GM12878 (cell line): ENCODE results near the gene AKR1A1. TPM values are rescaled to one million over a fixed set of nuclear protein-coding genes. Genes with fewer than 3 reads are reported as not detected.

ENCODE experiments used
- ATAC-seq: fragments of 200-7000 bp; cut with Tn5 transposase; 3 replicates; pipeline ENCODE4 v1.9.1; 2020; ENCODE audit warnings: mild to moderate bottlenecking, moderate library complexity
- BruUV-seq: library from RNA; stranded (reverse); fragments of 400-500 nt; replicated peaks from 2 replicates; lab custom pipeline; 2021; lab: Mats Ljungman, UMichigan
- CTCF ChIA-PET: fragments of 300-600 bp; sonication (Branson Sonifier 250); formaldehyde crosslinking; extraction: SDS; loops from one replicate; lab custom pipeline; 2021; ENCODE audit warnings: inconsistent platforms; lab: Yijun Ruan, JAX
- POLR2A ChIA-PET: fragments of 350-600 bp; formaldehyde crosslinking; extraction: SDS; loops from one replicate; lab custom pipeline; 2021; ENCODE audit warnings: inconsistent platforms; lab: Charles Lee
- RAD21 ChIA-PET: fragments of 300-600 bp; sonication (Branson Sonifier 250); formaldehyde crosslinking; loops from one replicate; lab custom pipeline; 2023; ENCODE audit warnings: antibody characterized with exemption; ENCODE audit not compliant: unreplicated experiment; lab: Charles Lee
- SMC1A ChIA-PET: fragments of 300-600 bp; sonication (Branson Sonifier 250); formaldehyde crosslinking; loops from one replicate; lab custom pipeline; 2023; ENCODE audit not compliant: unreplicated experiment, uncharacterized antibody; lab: Charles Lee
- DNase-seq: peaks from one replicate; pipeline ENCODE4 v3.0.0-alpha.2; 2011; ENCODE audit warnings: low read depth, low spot score
- FAIRE-seq: peaks from 3 replicates; lab custom pipeline; 2011; peaks lifted over from hg19 to GRCh38; lab: Jason Lieb, UNC
- H2AFZ ChIP-seq: 2 replicates; pipeline ENCODE4 v1.6.0; 2011; ENCODE audit warnings: low read depth, low read length, control low read depth; ENCODE audit not compliant: control insufficient read depth
- H3K27ac ChIP-seq: 2 replicates; pipeline ENCODE4 v1.5.1; 2011; ENCODE audit warnings: control low read depth; ENCODE audit not compliant: control insufficient read depth, insufficient read depth
- H3K27me3 ChIP-seq, 2 experiments: replicated peaks in 1 of 2; 2 replicates each; pipeline versions ENCODE4 v1.6.0 to v1.6.1; 2011; ENCODE audit warnings: low read length in 1 of 2; ENCODE audit not compliant: control insufficient read depth in 2 of 2, insufficient read depth in 2 of 2
- H3K36me3 ChIP-seq, 2 experiments: 2 replicates each; pipeline ENCODE4 v1.5.1; 2011; ENCODE audit warnings: low read length in 1 of 2; ENCODE audit not compliant: control insufficient read depth in 2 of 2, insufficient read depth in 2 of 2
- H3K4me1 ChIP-seq: 2 replicates; pipeline ENCODE4 v1.6.1; 2011; ENCODE audit warnings: mild to moderate bottlenecking, low read length, moderate library complexity, mixed read lengths; ENCODE audit not compliant: control insufficient read depth, insufficient read depth
- H3K4me2 ChIP-seq: 2 replicates; pipeline ENCODE4 v1.6.0; 2011; ENCODE audit warnings: control low read depth; ENCODE audit not compliant: control insufficient read depth, insufficient read depth
- H3K4me3 ChIP-seq: fragments of 200-600 bp; sonication (generic); 2 replicates; pipeline ENCODE4 v1.5.1; 2016
- H3K79me2 ChIP-seq: 2 replicates; pipeline ENCODE4 v1.6.0; 2011; ENCODE audit warnings: low read length; ENCODE audit not compliant: control insufficient read depth, insufficient read depth
- H3K9ac ChIP-seq: 2 replicates; pipeline ENCODE4 v1.8.0; 2011; ENCODE audit warnings: low read length, control low read depth, mixed read lengths; ENCODE audit not compliant: control insufficient read depth, insufficient read depth
- H3K9me3 ChIP-seq: replicated peaks from 3 replicates; pipeline ENCODE4 v1.5.1; 2011; ENCODE audit warnings: mild to moderate bottlenecking, low read length; ENCODE audit not compliant: control insufficient read depth, insufficient read depth
- H4K20me1 ChIP-seq: 2 replicates; pipeline ENCODE4 v1.6.0; 2011; ENCODE audit not compliant: control insufficient read depth, insufficient read depth
- BCL11A ChIP-seq: IDR thresholded peaks from 2 replicates; pipeline ENCODE4 v1.6.1; 2011; ENCODE audit warnings: low read depth, low read length
- GATAD2B ChIP-seq: fragments of 450-650 bp; conservative IDR thresholded peaks from 2 replicates; pipeline ENCODE4 v1.6.1; 2017; ENCODE audit warnings: low read depth, mild to moderate bottlenecking, moderate library complexity
- MEF2B ChIP-seq: fragments of 450-650 bp; IDR thresholded peaks from 2 replicates; pipeline ENCODE4 v1.6.1; 2018; ENCODE audit warnings: mild to moderate bottlenecking, moderate library complexity; ENCODE audit not compliant: partially characterized antibody, poor library complexity, severe bottlenecking
- NR2C1 ChIP-seq: fragments of 450-650 bp; IDR thresholded peaks from 2 replicates; pipeline ENCODE4 v1.6.1; 2017; ENCODE audit warnings: antibody characterized with exemption, mild to moderate bottlenecking, moderate library complexity
- POU2F2 ChIP-seq: IDR thresholded peaks from 3 replicates; pipeline ENCODE4 v1.6.1; 2011; ENCODE audit warnings: low read depth, mild to moderate bottlenecking, low read length, borderline replicate concordance
- RAD51 ChIP-seq: fragments of 450-650 bp; IDR thresholded peaks from 2 replicates; pipeline ENCODE4 v1.6.1; 2016; ENCODE audit warnings: moderate library complexity, mild to moderate bottlenecking, inconsistent platforms
- RFX5 ChIP-seq: IDR thresholded peaks from 2 replicates; pipeline ENCODE4 v1.6.1; 2011; ENCODE audit warnings: low read depth, low read length, improper control_type of control experiment
- WGBS: methylation state at CpG from one replicate; pipeline ENCODE4 v1.1.6; 2016; ENCODE audit warnings: low lambda C conversion rate; ENCODE audit not compliant: insufficient replicate concordance, insufficient coverage; ENCODE audit errors: missing lambda C conversion rate; 5-methylcytosine and 5-hydroxymethylcytosine counted together
- in situ Hi-C: fragments of 300-500 bp; cut with MboI; formaldehyde crosslinking; loops from 9 replicates; pipeline ENCODE4 v1.14.3; 2018; ENCODE audit warnings: mixed read lengths
- intact Hi-C: fragments of 100-400 bp; cut with micrococcal nuclease; formaldehyde crosslinking; loops from one replicate; pipeline ENCODE4 v1.14.2; 2022; ENCODE audit not compliant: unreplicated experiment
- polyA plus RNA-seq, 11 experiments: library from polyadenylated mRNA; depleted of rRNA in 4 of 11; unstranded in 6 of 11; stranded (reverse) in 5 of 11; fragments of >200 nt; fragmentation: Nextera tagmentation in 4 of 11; fragmentation: Illumina TruSeq in 1 of 11; extraction: Ambion mirVana in 4 of 11; extraction: Trizol in 1 of 11; gene quantifications; 1 replicate in 1 of 11; 2 replicates in 10 of 11; pipeline versions ENCODE4 v1.2.1 to v1.2.3, GENCODE V29; 2011 to 2016; ENCODE audit warnings: inconsistent platforms in 2 of 11, missing spikeins in 2 of 11, low read depth in 1 of 11
- total RNA-seq, 4 experiments: library from RNA; depleted of rRNA in 3 of 4; stranded (reverse); fragments of >200 nt in 3 of 4; fragmentation: Illumina TruSeq in 1 of 4; extraction: Trizol in 1 of 4; gene quantifications; 2 replicates each; pipeline versions ENCODE4 v1.2.1 to v1.2.3, GENCODE V29; 2013 to 2021
- TF ChIP-seq, protein P1 (sequence below): fragments of 450-650 bp; IDR thresholded peaks from 2 replicates; pipeline ENCODE4 v1.6.1; 2017; ENCODE audit warnings: antibody characterized with exemption, mild to moderate bottlenecking, moderate library complexity
- TF ChIP-seq, protein P2 (sequence below): fragments of 450-650 bp; formaldehyde crosslinking; IDR thresholded peaks from 2 replicates; pipeline ENCODE4 v1.4.0; 2020; ENCODE audit warnings: mild to moderate bottlenecking, moderate library complexity
- TF ChIP-seq, protein P3 (sequence below): fragments of 450-650 bp; IDR thresholded peaks from 2 replicates; pipeline ENCODE4 v1.6.1; 2016; ENCODE audit warnings: mild to moderate bottlenecking

The AKR1A1 gene
- total and polyA plus RNA-seq, 10 of the 15 experiments (the other 5 are each of a cell fraction or from before 2014, with no cell fraction given): 187 to 335 (median 241) TPM

DNA sequence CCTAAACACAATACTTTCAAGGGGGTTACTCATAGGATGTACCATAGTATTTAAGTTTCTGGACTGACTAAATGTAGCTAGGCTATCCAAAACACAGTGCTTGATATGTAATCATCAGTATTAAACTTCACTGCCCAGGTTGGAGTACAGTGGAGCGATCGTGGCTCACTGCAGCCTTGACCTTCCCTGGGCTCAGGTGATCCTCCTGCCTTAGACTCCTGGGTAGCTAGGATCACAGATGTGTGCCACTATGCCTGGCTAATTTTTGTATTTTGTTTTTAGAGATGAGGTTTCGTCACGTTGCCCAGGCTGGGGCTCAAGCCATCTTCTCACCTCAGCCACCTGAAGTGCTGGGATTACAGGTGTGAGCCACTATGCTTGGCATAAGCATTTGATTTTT, 43.8 kb downstream of the AKR1A1 start:
- no peak overlapping the region for H3K4me2 ChIP-seq
- POLR2A ChIA-PET: interaction anchor here (0.9 kb wide), 1 partner anchor 10 kb away, joined by 4 read pairs; no protein-coding TSS in a partner anchor

More for the DNA sequence above, 43.8 kb downstream of the AKR1A1 start:
- 82% methylated on average over 4 of the region's 4 CpGs for WGBS
- Histone ChIP-seq H3K79me2 (peaks cover 51% of the 10 kb centered on the region), H2AFZ (no peak overlapping the region), H3K27ac (no peak overlapping the region), H3K27me3 (no peaks in the 10 kb centered on the region), H3K9me3 (no peaks in the 10 kb centered on the region), H3K4me3 (no peak overlapping the region), H3K4me1 (no peaks in the 10 kb centered on the region), H3K36me3 (peaks cover 9 to 11% of the 10 kb centered on the region in 2 experiments; a peak in 3 of 4 replicates), H3K9ac (no peak overlapping the region), H4K20me1 (no peaks in the 10 kb centered on the region)
- no TSS peak for BruUV-seq
- TF ChIP-seq, protein P1, sequence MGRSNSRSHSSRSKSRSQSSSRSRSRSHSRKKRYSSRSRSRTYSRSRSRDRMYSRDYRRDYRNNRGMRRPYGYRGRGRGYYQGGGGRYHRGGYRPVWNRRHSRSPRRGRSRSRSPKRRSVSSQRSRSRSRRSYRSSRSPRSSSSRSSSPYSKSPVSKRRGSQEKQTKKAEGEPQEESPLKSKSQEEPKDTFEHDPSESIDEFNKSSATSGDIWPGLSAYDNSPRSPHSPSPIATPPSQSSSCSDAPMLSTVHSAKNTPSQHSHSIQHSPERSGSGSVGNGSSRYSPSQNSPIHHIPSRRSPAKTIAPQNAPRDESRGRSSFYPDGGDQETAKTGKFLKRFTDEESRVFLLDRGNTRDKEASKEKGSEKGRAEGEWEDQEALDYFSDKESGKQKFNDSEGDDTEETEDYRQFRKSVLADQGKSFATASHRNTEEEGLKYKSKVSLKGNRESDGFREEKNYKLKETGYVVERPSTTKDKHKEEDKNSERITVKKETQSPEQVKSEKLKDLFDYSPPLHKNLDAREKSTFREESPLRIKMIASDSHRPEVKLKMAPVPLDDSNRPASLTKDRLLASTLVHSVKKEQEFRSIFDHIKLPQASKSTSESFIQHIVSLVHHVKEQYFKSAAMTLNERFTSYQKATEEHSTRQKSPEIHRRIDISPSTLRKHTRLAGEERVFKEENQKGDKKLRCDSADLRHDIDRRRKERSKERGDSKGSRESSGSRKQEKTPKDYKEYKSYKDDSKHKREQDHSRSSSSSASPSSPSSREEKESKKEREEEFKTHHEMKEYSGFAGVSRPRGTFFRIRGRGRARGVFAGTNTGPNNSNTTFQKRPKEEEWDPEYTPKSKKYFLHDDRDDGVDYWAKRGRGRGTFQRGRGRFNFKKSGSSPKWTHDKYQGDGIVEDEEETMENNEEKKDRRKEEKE: no peak
- TF ChIP-seq RFX5: no peak
- TF ChIP-seq NR2C1: no peak
- TF ChIP-seq BCL11A: no peak
- no peak for TF ChIP-seq RAD51
- TF ChIP-seq, protein P2, sequence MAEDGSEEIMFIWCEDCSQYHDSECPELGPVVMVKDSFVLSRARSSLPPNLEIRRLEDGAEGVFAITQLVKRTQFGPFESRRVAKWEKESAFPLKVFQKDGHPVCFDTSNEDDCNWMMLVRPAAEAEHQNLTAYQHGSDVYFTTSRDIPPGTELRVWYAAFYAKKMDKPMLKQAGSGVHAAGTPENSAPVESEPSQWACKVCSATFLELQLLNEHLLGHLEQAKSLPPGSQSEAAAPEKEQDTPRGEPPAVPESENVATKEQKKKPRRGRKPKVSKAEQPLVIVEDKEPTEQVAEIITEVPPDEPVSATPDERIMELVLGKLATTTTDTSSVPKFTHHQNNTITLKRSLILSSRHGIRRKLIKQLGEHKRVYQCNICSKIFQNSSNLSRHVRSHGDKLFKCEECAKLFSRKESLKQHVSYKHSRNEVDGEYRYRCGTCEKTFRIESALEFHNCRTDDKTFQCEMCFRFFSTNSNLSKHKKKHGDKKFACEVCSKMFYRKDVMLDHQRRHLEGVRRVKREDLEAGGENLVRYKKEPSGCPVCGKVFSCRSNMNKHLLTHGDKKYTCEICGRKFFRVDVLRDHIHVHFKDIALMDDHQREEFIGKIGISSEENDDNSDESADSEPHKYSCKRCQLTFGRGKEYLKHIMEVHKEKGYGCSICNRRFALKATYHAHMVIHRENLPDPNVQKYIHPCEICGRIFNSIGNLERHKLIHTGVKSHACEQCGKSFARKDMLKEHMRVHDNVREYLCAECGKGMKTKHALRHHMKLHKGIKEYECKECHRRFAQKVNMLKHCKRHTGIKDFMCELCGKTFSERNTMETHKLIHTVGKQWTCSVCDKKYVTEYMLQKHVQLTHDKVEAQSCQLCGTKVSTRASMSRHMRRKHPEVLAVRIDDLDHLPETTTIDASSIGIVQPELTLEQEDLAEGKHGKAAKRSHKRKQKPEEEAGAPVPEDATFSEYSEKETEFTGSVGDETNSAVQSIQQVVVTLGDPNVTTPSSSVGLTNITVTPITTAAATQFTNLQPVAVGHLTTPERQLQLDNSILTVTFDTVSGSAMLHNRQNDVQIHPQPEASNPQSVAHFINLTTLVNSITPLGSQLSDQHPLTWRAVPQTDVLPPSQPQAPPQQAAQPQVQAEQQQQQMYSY: no peak
- TF ChIP-seq MEF2B: no peak
- TF ChIP-seq POU2F2: no peak
- TF ChIP-seq GATAD2B: no peak
- TF ChIP-seq, protein P3, sequence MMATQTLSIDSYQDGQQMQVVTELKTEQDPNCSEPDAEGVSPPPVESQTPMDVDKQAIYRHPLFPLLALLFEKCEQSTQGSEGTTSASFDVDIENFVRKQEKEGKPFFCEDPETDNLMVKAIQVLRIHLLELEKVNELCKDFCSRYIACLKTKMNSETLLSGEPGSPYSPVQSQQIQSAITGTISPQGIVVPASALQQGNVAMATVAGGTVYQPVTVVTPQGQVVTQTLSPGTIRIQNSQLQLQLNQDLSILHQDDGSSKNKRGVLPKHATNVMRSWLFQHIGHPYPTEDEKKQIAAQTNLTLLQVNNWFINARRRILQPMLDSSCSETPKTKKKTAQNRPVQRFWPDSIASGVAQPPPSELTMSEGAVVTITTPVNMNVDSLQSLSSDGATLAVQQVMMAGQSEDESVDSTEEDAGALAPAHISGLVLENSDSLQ: no peak
- intact Hi-C loops (no loop called here), in situ Hi-C loops (no loop called here)
- DNase-seq (no peak), FAIRE-seq (no peak), ATAC-seq (peak; percentile 10; the same call in 1 of the 3 replicates)
- RAD21 ChIA-PET: no interaction called here
- SMC1A ChIA-PET: interaction anchor here (1.7 kb wide), 1 partner anchor 11 kb away, joined by 5 read pairs; no protein-coding TSS in a partner anchor
- CTCF ChIA-PET: interaction anchor here (1.4 kb wide), 1 partner anchor 23 kb away, joined by 4 read pairs; no protein-coding TSS in a partner anchor
